Loucy (cell line): Measurements from ENCODE around the gene LYSMD4.

Source experiments
- H2AFZ ChIP-seq: fragments of 200-600 bp; sonication (generic); 2 replicates; pipeline ENCODE4 v1.6.0; 2016; ENCODE audit warnings: antibody characterized with exemption, mild to moderate bottlenecking, low read length, moderate library complexity
- H3F3A ChIP-seq: fragments of 200-600 bp; 2 replicates; pipeline ENCODE4 v1.6.0; 2016; ENCODE audit warnings: antibody characterized with exemption, low read depth, mild to moderate bottlenecking
- H3K27me3 ChIP-seq: fragments of 200-600 bp; sonication (generic); 2 replicates; pipeline ENCODE4 v1.6.1; 2014; ENCODE audit warnings: low read length, mild to moderate bottlenecking; ENCODE audit not compliant: insufficient read depth, poor library complexity, severe bottlenecking
- H3K36me3 ChIP-seq: fragments of 200-600 bp; sonication (generic); 2 replicates; pipeline ENCODE4 v1.6.1; 2016; ENCODE audit warnings: low read length; ENCODE audit not compliant: insufficient read depth
- H3K4me1 ChIP-seq: fragments of 200-600 bp; sonication (generic); 2 replicates; pipeline ENCODE4 v1.5.1; 2014; ENCODE audit warnings: low read length, mild to moderate bottlenecking; ENCODE audit not compliant: insufficient read depth, poor library complexity, severe bottlenecking
- H3K4me2 ChIP-seq: fragments of 200-600 bp; sonication (generic); 2 replicates; pipeline ENCODE4 v1.6.0; 2014; ENCODE audit warnings: antibody characterized with exemption, low read length, low read depth, mild to moderate bottlenecking; ENCODE audit not compliant: poor library complexity, severe bottlenecking
- H3K4me3 ChIP-seq: fragments of 200-600 bp; sonication (generic); 2 replicates; pipeline ENCODE4 v1.5.1; 2014; ENCODE audit warnings: low read length, mild to moderate bottlenecking, mixed read lengths; ENCODE audit not compliant: poor library complexity, severe bottlenecking
- H3K79me2 ChIP-seq: fragments of 200-600 bp; sonication (generic); 2 replicates; pipeline ENCODE4 v1.6.1; 2014; ENCODE audit warnings: low read length; ENCODE audit not compliant: insufficient read depth
- H3K9ac ChIP-seq: fragments of 200-600 bp; sonication (generic); 2 replicates; pipeline ENCODE4 v1.6.0; 2014; ENCODE audit warnings: mild to moderate bottlenecking, low read depth, low read length, moderate library complexity; ENCODE audit not compliant: poor library complexity, severe bottlenecking
- H3K9me2 ChIP-seq: fragments of 200-600 bp; sonication (generic); replicated peaks from 2 replicates; pipeline ENCODE4 v1.6.1; 2016; ENCODE audit warnings: low read depth, low read length, mixed read lengths
- H3K9me3 ChIP-seq: fragments of 200-600 bp; sonication (generic); 2 replicates; pipeline ENCODE4 v1.6.1; 2014; ENCODE audit warnings: mild to moderate bottlenecking, antibody characterized with exemption, low read length, low read depth; ENCODE audit not compliant: insufficient read depth
- H4K20me1 ChIP-seq: fragments of 200-600 bp; sonication (generic); 2 replicates; pipeline ENCODE4 v1.6.0; 2014; ENCODE audit warnings: antibody characterized with exemption, low read length, mild to moderate bottlenecking; ENCODE audit not compliant: insufficient read depth, poor library complexity, severe bottlenecking
- EZH2phosphoT487 ChIP-seq: fragments of 200-600 bp; IDR thresholded peaks from 2 replicates; pipeline ENCODE4 v1.6.1; 2018; ENCODE audit warnings: antibody characterized with exemption, mild to moderate bottlenecking, moderate library complexity, borderline replicate concordance
- TF ChIP-seq, protein P1 (sequence below): fragments of 200-600 bp; sonication (generic); conservative IDR thresholded peaks from 2 replicates; pipeline ENCODE4 v1.5.1; 2014; ENCODE audit warnings: mild to moderate bottlenecking, antibody characterized with exemption, low read length

LYSMD4 gene

DNA sequence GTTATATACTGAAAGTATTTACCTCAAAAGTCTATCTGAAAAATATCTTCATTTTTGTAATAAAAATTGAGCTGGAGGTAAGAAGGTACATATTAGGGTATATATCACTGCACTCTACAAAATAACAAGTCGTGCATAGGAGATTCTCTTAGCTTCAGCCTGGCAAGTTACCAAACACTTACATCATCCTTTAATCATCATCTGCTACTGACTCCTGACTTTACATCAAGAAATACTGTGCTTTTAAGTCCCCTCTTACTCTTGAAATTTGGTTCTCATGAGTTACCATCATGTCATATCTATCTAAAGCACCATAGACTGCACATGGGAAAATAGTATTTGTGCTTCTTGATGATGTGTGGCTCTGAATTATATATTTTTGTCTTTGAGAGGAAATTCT lies 50.8 kb downstream of the LYSMD4 start:
- peak overlapping the region; percentile 29 for H3K4me3 ChIP-seq
- peaks cover 43% of the 10 kb centered on the region for H3K36me3 ChIP-seq
- H2AFZ ChIP-seq, result no peak overlapping the region
- peak overlapping the region; percentile 10 for H3K9ac ChIP-seq
- peak overlapping the region; percentile 58 for H3K4me2 ChIP-seq
- peaks cover 21% of the 10 kb centered on the region for H3K4me1 ChIP-seq
- H3K9me3 ChIP-seq, result peaks cover 21% of the 10 kb centered on the region
- peaks cover 8% of the 10 kb centered on the region for H3K79me2 ChIP-seq
- peaks cover 16% of the 10 kb centered on the region; the same call in 1 of the 2 replicates for H3F3A ChIP-seq
- no peaks in the 10 kb centered on the region for H3K9me2 ChIP-seq
- H3K27me3 ChIP-seq, result no peaks in the 10 kb centered on the region
- no peaks in the 10 kb centered on the region for H4K20me1 ChIP-seq
- TF ChIP-seq, protein P1, sequence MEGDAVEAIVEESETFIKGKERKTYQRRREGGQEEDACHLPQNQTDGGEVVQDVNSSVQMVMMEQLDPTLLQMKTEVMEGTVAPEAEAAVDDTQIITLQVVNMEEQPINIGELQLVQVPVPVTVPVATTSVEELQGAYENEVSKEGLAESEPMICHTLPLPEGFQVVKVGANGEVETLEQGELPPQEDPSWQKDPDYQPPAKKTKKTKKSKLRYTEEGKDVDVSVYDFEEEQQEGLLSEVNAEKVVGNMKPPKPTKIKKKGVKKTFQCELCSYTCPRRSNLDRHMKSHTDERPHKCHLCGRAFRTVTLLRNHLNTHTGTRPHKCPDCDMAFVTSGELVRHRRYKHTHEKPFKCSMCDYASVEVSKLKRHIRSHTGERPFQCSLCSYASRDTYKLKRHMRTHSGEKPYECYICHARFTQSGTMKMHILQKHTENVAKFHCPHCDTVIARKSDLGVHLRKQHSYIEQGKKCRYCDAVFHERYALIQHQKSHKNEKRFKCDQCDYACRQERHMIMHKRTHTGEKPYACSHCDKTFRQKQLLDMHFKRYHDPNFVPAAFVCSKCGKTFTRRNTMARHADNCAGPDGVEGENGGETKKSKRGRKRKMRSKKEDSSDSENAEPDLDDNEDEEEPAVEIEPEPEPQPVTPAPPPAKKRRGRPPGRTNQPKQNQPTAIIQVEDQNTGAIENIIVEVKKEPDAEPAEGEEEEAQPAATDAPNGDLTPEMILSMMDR, result no peak
- no peak for TF ChIP-seq EZH2phosphoT487

DNA sequence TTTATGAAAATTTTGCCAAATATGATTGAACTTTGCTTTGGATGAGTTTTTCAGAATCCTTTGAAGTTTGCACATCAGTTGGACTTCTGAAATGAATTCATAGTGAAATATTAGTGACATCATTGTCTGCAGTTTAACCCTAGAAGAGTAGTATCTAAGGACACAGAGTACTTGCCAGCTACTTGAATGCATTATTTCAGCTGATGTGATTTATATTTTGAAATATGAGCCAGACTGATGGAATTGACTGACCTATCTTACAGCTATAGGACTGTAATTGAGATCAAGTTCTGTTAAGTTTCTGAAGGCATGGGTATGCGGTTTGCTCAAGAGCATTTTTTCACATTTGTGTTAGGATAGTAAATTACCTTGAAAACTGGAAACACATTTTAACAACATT lies 51.2 kb downstream of the LYSMD4 start:
- H3K9ac ChIP-seq, result no peak overlapping the region

DNA sequence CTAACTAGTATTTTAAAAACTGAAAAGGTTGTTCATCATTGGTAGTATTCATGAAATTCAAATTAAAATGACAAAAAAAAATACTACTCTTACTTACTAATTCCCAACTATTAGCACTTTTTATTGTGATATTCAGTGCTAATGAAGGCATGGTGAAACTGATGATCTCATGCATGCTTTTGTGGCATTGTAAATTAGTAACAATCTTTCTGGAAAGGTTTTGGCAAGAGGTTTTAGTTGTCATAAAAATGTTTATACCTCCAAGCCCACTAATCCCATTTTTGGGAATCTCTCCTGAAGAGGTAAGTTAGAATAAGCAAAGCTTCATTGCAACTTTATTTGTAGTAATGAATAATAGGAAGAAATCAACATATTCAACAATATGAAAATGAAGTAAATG lies 53.0 kb downstream of the LYSMD4 start:
- Histone ChIP-seq H3K27me3 (no peaks in the 10 kb centered on the region), H3K4me1 (peaks cover 21% of the 10 kb centered on the region), H3K4me3 (no peak overlapping the region), H3F3A (peaks cover 16% of the 10 kb centered on the region; the same call in 1 of the 2 replicates), H3K9me2 (no peaks in the 10 kb centered on the region), H4K20me1 (no peaks in the 10 kb centered on the region), H3K9ac (no peak overlapping the region), H3K36me3 (peaks cover 43% of the 10 kb centered on the region), H3K4me2 (no peak overlapping the region), H3K79me2 (no peaks in the 10 kb centered on the region), H2AFZ (no peak overlapping the region), H3K9me3 (peaks cover 8% of the 10 kb centered on the region; the same call in 1 of the 2 replicates)
- no peak for TF ChIP-seq EZH2phosphoT487
- TF ChIP-seq, protein P1, result no peak

More for the DNA sequence above, 51.2 kb downstream of the LYSMD4 start:
- H3K4me3 ChIP-seq, result no peak overlapping the region
- H3K4me2 ChIP-seq, result peak overlapping the region; percentile 58
- H3K4me1 ChIP-seq, result peaks cover 21% of the 10 kb centered on the region
- no peaks in the 10 kb centered on the region for H4K20me1 ChIP-seq
- peaks cover 8% of the 10 kb centered on the region for H3K79me2 ChIP-seq
- H3K9me3 ChIP-seq, result peaks cover 21% of the 10 kb centered on the region
- H3K27me3 ChIP-seq, result no peaks in the 10 kb centered on the region
- H3F3A ChIP-seq, result peaks cover 16% of the 10 kb centered on the region; the same call in 1 of the 2 replicates
- peaks cover 42% of the 10 kb centered on the region for H3K36me3 ChIP-seq
- H2AFZ ChIP-seq, result no peak overlapping the region
- H3K9me2 ChIP-seq, result no peaks in the 10 kb centered on the region
- TF ChIP-seq, protein P1, result no peak
- no peak for TF ChIP-seq EZH2phosphoT487
